HG03565 (cell line): Measurements from ENCODE around the gene CMSS1.

Experiments
- ATAC-seq: cut with Tn5 transposase; IDR thresholded peaks from one replicate; pipeline ENCODE4 v1.9.1; 2021; ENCODE audit warnings: mild to moderate bottlenecking, moderate library complexity; ENCODE audit not compliant: unreplicated experiment

Gene CMSS1

GRCh38 chr3:100098784-100099070 lies 281.1 kb downstream of the CMSS1 start:
- no peak for ATAC-seq

- no peak for ATAC-seq
Measured at GRCh38 chr3:100099621-100100020, 282.0 kb downstream of the CMSS1 start.

- no peak for ATAC-seq
Measured at GRCh38 chr3:100100425-100100824, 282.8 kb downstream of the CMSS1 start.

GRCh38 chr3:100102757-100103156 lies 285.1 kb downstream of the CMSS1 start:
- ATAC-seq, result no peak

- peak; percentile 76 for ATAC-seq
Measured at GRCh38 chr3:100103558-100104441, 286.1 kb downstream of the CMSS1 start.

- peak; percentile 18 for ATAC-seq
Measured at GRCh38 chr3:100104442-100104798, 286.8 kb downstream of the CMSS1 start.

GRCh38 chr3:100104817-100105413 lies 287.3 kb downstream of the CMSS1 start:
- ATAC-seq, result no peak

- ATAC-seq, result no peak
Measured at GRCh38 chr3:100105501-100105900, 287.8 kb downstream of the CMSS1 start.

GRCh38 chr3:100106094-100106493 lies 288.4 kb downstream of the CMSS1 start:
- no peak for ATAC-seq

GRCh38 chr3:100106531-100107141 lies 289.0 kb downstream of the CMSS1 start:
- ATAC-seq, result no peak

GRCh38 chr3:100107221-100107814 lies 289.7 kb downstream of the CMSS1 start:
- no peak for ATAC-seq

- ATAC-seq, result no peak
Measured at GRCh38 chr3:100108464-100109079, 290.9 kb downstream of the CMSS1 start.

- ATAC-seq, result no peak
Measured at GRCh38 chr3:100110162-100110561, 292.5 kb downstream of the CMSS1 start.

GRCh38 chr3:100111728-100112127 lies 294.1 kb downstream of the CMSS1 start:
- no peak for ATAC-seq

GRCh38 chr3:100113723-100114412 lies 296.2 kb downstream of the CMSS1 start:
- no peak for ATAC-seq

GRCh38 chr3:100114413-100115030 lies 296.9 kb downstream of the CMSS1 start, which contains the start of gene FILIP1L:
Gene FILIP1L, minus strand, starts transcription at chr3:100114501.
- ATAC-seq, result no peak

GRCh38 chr3:100117093-100117492 lies 299.4 kb downstream of the CMSS1 start:
- ATAC-seq, result no peak

GRCh38 chr3:100120012-100120411 lies 302.4 kb downstream of the CMSS1 start:
- no peak for ATAC-seq

- no peak for ATAC-seq
Measured at GRCh38 chr3:100120693-100121092, 303.0 kb downstream of the CMSS1 start.

- no peak for ATAC-seq
Measured at GRCh38 chr3:100122321-100122720, 304.7 kb downstream of the CMSS1 start.
